LNCAP (cell line): ENCODE measurements around the gene MAPK1IP1L.

Experiments used
- CTCF ChIP-seq: fragments of 450-650 bp; IDR thresholded peaks from 2 replicates; pipeline ENCODE4 v1.5.1; 2017; ENCODE audit warnings: mild to moderate bottlenecking

The MAPK1IP1L gene

GRCh38 chr14:55051423-55052268 lies at the start of gene MAPK1IP1L:
MAPK1IP1L (plus strand) TSS chr14:55051647; CDS start chr14:55061684, 10,037 bp downstream.
- TF ChIP-seq CTCF, result peak; percentile 99

- TF ChIP-seq CTCF, result no peak
These were observed 46.4 kb upstream of the MAPK1IP1L start for GRCh38 chr14:55005071-55005470.

DNA sequence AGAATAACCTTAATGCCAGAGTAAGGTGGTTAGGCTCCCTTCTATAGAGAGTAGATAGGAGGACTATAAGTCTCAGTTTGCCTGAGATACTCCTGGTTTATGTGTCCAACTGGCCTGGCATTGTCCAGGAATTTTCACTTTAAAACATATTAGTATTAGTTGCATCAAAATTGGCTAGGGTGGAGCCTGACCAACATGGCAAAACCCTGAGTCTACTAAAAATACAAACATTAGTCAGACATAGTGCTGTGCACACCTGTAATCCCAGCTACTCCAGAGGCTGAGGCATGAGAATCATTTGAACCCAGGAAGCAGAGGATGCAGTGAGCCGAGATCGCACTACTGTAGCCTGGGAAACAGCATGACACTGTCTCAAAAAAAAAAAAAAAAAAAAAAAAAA lies 36.4 kb upstream of the MAPK1IP1L start:
- no peak for TF ChIP-seq CTCF

DNA sequence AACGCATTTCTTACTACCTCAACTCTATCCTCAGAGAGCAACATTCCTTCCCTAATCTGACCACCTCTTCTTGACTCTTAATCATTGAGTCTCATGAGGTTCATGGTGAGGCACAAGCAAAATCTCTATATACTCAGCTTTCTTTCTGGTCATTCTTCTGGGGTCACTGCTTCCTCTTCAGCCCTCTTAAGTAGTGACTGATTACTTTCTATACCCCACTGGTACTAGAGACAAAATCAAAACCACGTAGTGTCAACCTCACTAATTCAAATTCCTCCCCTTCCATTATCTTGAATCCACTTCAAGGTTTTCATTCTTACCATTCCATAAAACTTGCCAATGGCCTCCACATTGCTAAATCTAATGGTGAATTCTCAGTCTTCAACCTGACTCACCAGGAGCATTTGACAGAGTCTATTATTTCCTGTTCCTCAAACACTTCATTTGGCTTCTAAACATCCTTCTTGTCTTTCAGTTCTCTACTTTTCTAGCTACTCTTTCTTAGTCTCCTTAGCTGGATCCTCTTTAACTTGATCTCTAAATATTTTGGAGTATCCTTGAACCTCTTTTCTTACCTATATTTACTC lies 31.4 kb upstream of the MAPK1IP1L start:
- TF ChIP-seq CTCF, result no peak

GRCh38 chr14:55025948-55026347 lies 25.5 kb upstream of the MAPK1IP1L start:
- no peak for TF ChIP-seq CTCF

- no peak for TF ChIP-seq CTCF
These were observed 25.0 kb upstream of the MAPK1IP1L start for GRCh38 chr14:55026441-55026792.

DNA sequence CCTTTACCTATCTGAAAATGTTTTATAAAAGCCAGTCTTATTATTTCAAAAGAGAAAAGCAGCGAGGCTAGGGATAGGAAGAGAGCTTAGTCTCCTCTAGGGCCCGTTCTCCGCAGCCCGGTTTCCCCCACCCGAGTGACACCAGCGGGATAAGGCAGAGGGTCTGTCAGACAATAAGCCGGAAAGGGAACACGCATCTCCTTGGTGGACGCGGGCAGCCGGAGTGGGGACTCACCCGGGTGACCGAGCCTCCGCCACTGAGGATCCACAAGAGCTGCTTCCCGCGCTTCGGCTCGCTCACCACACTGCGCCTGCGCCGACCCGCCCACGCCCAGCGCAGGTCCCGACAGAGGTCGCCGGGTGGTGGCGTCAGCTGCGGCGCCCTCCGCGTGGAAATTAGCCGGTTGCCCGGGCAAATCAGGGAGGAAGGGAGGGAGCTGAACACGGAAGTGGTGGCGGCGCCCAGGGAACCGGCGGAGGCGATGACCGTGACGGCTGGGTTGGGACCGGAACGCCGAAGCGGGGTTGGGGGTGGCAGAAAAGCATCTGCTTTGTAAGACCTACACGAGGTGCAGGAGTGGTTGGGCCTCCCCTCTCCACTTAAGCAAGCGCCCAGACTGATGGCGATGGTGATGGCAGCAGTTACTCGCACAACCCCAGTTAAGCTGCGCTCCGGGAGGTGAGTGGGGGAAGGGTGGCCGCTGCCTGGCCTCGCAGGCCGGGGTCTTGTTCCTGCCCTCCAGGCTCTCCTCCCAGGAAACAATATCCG lies 24.5 kb upstream of the MAPK1IP1L start, which contains the start of the genes SOCS4 and WDHD1:
TSS of gene SOCS4 (plus strand) at position 444 of the 769 bp plus-strand sequence. CDS start 15,806 bp downstream, outside the sequence.
TSS of gene WDHD1 (minus strand) at position 307 of the 769 bp plus-strand sequence. CDS start 312 bp downstream, outside the sequence.
- no peak; the same call in 1 of the 2 replicates for TF ChIP-seq CTCF
